WTC11 (cell line): ENCODE results near the gene MBD6. TPM values are rescaled to one million over a fixed set of nuclear protein-coding genes. Genes with fewer than 3 reads are reported as not detected.

ENCODE experiments used
- ATAC-seq: fragments of 200-7000 bp; cut with Tn5 transposase; 2 replicates; pipeline ENCODE4 v1.10.0; 2021; ENCODE audit warnings: mild to moderate bottlenecking, moderate library complexity
- CTCF ChIA-PET: fragments of 300-600 bp; sonication (Branson Sonifier 250); formaldehyde crosslinking; loops from one replicate; lab custom pipeline; 2021; ENCODE audit warnings: antibody characterized with exemption; lab: Charles Lee
- POLR2A ChIA-PET: fragments of 350-600 bp; sonication (Branson Sonifier 250); formaldehyde crosslinking; loops from one replicate; lab custom pipeline; 2021; ENCODE audit warnings: antibody characterized with exemption; lab: Charles Lee
- DNase-seq: peaks from one replicate; pipeline ENCODE4 v3.0.0; 2021; ENCODE audit warnings: low spot score
- H3K27ac Mint-ChIP-seq: 2 replicates; pipeline ENCODE4 v1.8.0; 2021; ENCODE audit warnings: mixed read lengths
- H3K27me3 Mint-ChIP-seq: 2 replicates; pipeline ENCODE4 v1.8.0; 2021; ENCODE audit warnings: low read depth, mild to moderate bottlenecking, moderate library complexity, mixed read lengths
- H3K36me3 Mint-ChIP-seq: 2 replicates; pipeline ENCODE4 v1.8.0; 2021; ENCODE audit warnings: mixed read lengths
- H3K4me1 Mint-ChIP-seq: 2 replicates; pipeline ENCODE4 v1.8.0; 2022; ENCODE audit warnings: mixed read lengths
- H3K4me3 Mint-ChIP-seq: 2 replicates; pipeline ENCODE4 v1.8.0; 2021; ENCODE audit warnings: mild to moderate bottlenecking, moderate library complexity, mixed read lengths
- H3K9me3 Mint-ChIP-seq: 2 replicates; pipeline ENCODE4 v1.8.0; 2021; ENCODE audit warnings: mixed read lengths
- AR ChIP-seq: fragments of 250-450 bp; sonication (Bioruptor Pico); IDR thresholded peaks from 2 replicates; pipeline ENCODE4 v1.9.0; 2021; ENCODE audit warnings: mild to moderate bottlenecking
- ARID4B ChIP-seq: sonication (generic); formaldehyde crosslinking; IDR thresholded peaks from 2 replicates; pipeline ENCODE4 v1.8.0; 2023; ENCODE audit warnings: missing genetic modification reagents, mild to moderate bottlenecking, borderline replicate concordance
- CDX4 ChIP-seq: fragments of 250-450 bp; sonication (Bioruptor Pico); IDR thresholded peaks from 2 replicates; pipeline ENCODE4 v1.9.0; 2021; ENCODE audit warnings: moderate library complexity, mild to moderate bottlenecking, inconsistent platforms, borderline replicate concordance
- ETV6 ChIP-seq: sonication (generic); formaldehyde crosslinking; IDR thresholded peaks from 2 replicates; pipeline ENCODE4 v1.8.1; 2022; ENCODE audit warnings: mild to moderate bottlenecking, missing genetic modification reagents
- GABPB1 ChIP-seq: sonication (generic); formaldehyde crosslinking; IDR thresholded peaks from 2 replicates; pipeline ENCODE4 v1.8.1; 2023; ENCODE audit warnings: mild to moderate bottlenecking, missing genetic modification reagents
- GRHL2 ChIP-seq: fragments of 250-450 bp; sonication (Bioruptor Pico); IDR thresholded peaks from 2 replicates; pipeline ENCODE4 v1.8.0; 2022; ENCODE audit warnings: mild to moderate bottlenecking, moderate library complexity; ENCODE audit not compliant: insufficient replicate concordance, severe bottlenecking
- KAT7 ChIP-seq: sonication (generic); formaldehyde crosslinking; IDR thresholded peaks from 2 replicates; pipeline ENCODE4 v1.8.1; 2023; ENCODE audit warnings: missing genetic modification reagents, mild to moderate bottlenecking, borderline replicate concordance
- MLX ChIP-seq: sonication (generic); formaldehyde crosslinking; IDR thresholded peaks from 2 replicates; pipeline ENCODE4 v1.8.1; 2023; ENCODE audit warnings: mild to moderate bottlenecking, missing genetic modification reagents, moderate library complexity
- MXD4 ChIP-seq: fragments of 250-450 bp; sonication (Bioruptor Pico); IDR thresholded peaks from 2 replicates; pipeline ENCODE4 v1.8.0; 2021; ENCODE audit warnings: mild to moderate bottlenecking, moderate library complexity, borderline replicate concordance
- MYBL2 ChIP-seq: sonication (generic); formaldehyde crosslinking; IDR thresholded peaks from 2 replicates; pipeline ENCODE4 v1.8.1; 2023; ENCODE audit warnings: mild to moderate bottlenecking, moderate library complexity, missing genetic modification reagents
- NFATC4 ChIP-seq: fragments of 250-450 bp; sonication (Bioruptor Pico); IDR thresholded peaks from 2 replicates; pipeline ENCODE4 v1.9.0; 2021; ENCODE audit warnings: mild to moderate bottlenecking
- NFYB ChIP-seq: sonication (generic); formaldehyde crosslinking; conservative IDR thresholded peaks from 2 replicates; pipeline ENCODE4 v1.8.0; 2022; ENCODE audit warnings: low read depth, missing genetic modification reagents
- OVOL2 ChIP-seq: fragments of 250-450 bp; sonication (Bioruptor Pico); IDR thresholded peaks from 2 replicates; pipeline ENCODE4 v1.9.0; 2021; ENCODE audit warnings: mild to moderate bottlenecking, borderline replicate concordance
- PRRX2 ChIP-seq: fragments of 250-450 bp; sonication (Bioruptor Pico); IDR thresholded peaks from 2 replicates; pipeline ENCODE4 v1.8.0; 2021; ENCODE audit warnings: mild to moderate bottlenecking
- RELA ChIP-seq: sonication (generic); formaldehyde crosslinking; IDR thresholded peaks from 2 replicates; pipeline ENCODE4 v1.8.1; 2022; ENCODE audit warnings: missing genetic modification reagents, mild to moderate bottlenecking, borderline replicate concordance
- SOX15 ChIP-seq: fragments of 250-450 bp; sonication (Bioruptor Pico); IDR thresholded peaks from 2 replicates; pipeline ENCODE4 v1.9.0; 2021; ENCODE audit warnings: mild to moderate bottlenecking
- SP1 ChIP-seq: sonication (generic); formaldehyde crosslinking; conservative IDR thresholded peaks from 2 replicates; pipeline ENCODE4 v1.8.1; 2022; ENCODE audit warnings: missing genetic modification reagents
- USF1 ChIP-seq: sonication (generic); formaldehyde crosslinking; IDR thresholded peaks from 2 replicates; pipeline ENCODE4 v1.8.0; 2022; ENCODE audit warnings: mild to moderate bottlenecking, missing genetic modification reagents
- ZNF317 ChIP-seq: sonication (generic); formaldehyde crosslinking; IDR thresholded peaks from 2 replicates; pipeline ENCODE4 v1.8.1; 2023; ENCODE audit warnings: low read depth, mild to moderate bottlenecking, moderate library complexity, missing genetic modification reagents, borderline replicate concordance
- ZNF396 ChIP-seq: fragments of 250-450 bp; sonication (Bioruptor Pico); IDR thresholded peaks from 2 replicates; pipeline ENCODE4 v1.8.0; 2021; ENCODE audit warnings: mild to moderate bottlenecking, moderate library complexity, borderline replicate concordance
- total RNA-seq: library from RNA; stranded (reverse); gene quantifications from 3 replicates; pipeline ENCODE4 v1.2.3, GENCODE V29; 2021
- TF ChIP-seq, protein P1 (sequence below): sonication (generic); formaldehyde crosslinking; IDR thresholded peaks from 2 replicates; pipeline ENCODE4 v1.8.0; 2022; ENCODE audit warnings: mild to moderate bottlenecking, missing genetic modification reagents

The MBD6 gene
- total RNA-seq, 1 experiment from 2014 or later: 46.3 TPM

GRCh38 chr12:57549203-57549908, 26.7 kb downstream of the MBD6 start:
- Mint-ChIP-seq H3K4me3 (peak overlapping the region; percentile 79), H3K27me3 (peaks cover 24% of the 10 kb centered on the region), H3K4me1 (peaks cover 49% of the 10 kb centered on the region), H3K9me3 (no peaks in the 10 kb centered on the region), H3K27ac (peak overlapping the region; percentile 10), H3K36me3 (0 out of 2 replicates have a peak, but pooled peaks cover 2% of the 10 kb centered on the region)
- DNase-seq (no peak), ATAC-seq (peak; percentile 5)
- ChIA-PET CTCF (no interaction called here), POLR2A (no interaction called here)
- TF ChIP-seq MXD4 (no peak), CDX4 (CRISPR knock-in tag) (no peak), ARID4B (CRISPR knock-in tag) (no peak), ZNF396 (CRISPR knock-in tag) (no peak), NFATC4 (CRISPR knock-in tag) (no peak), SP1 (CRISPR knock-in tag) (no peak)

DNA sequence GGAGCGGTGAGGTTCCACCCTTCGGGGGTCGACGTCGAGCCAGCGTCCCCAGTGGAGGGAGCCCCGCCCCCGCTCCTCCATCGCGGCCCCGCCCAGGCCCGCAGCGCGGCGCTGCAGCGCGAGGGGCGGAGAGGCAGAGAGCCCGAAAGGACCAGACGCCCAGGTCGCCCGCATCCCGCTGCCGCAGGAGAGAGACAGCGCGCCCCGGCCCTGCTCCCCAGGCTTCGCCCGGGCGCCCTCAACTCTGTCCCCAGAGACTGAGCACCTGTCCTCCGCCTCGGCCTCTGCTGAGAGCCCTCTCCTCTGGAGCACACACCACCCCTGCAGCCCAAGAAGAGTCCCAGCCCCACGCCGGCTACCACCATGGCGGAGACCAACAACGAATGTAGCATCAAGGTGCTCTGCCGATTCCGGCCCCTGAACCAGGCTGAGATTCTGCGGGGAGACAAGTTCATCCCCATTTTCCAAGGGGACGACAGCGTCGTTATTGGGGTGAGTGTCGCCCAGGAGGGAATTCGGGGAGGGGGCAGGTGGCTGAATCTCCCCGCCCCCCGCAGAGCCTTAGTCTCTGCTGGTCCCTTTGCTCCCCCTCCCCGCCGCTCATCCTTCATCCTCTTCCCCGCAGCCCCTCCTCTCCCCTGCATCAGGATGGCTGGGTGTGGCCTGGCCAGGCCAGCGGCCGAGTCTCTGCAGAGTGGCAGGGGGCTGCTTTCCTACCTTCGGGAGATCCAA, 27.5 kb downstream of the MBD6 start, which contains the start of gene KIF5A:
Gene KIF5A, plus strand, starts transcription at position 136 of the 732 bp plus-strand sequence. Its CDS starts 228 bp downstream, at position 364.
- peak; percentile 80 for DNase-seq
- Mint-ChIP-seq H3K9me3 (no peaks in the 10 kb centered on the region), H3K27ac (peak within 1 kb of the TSS; percentile 10), H3K36me3 (0 out of 2 replicates have a peak, but pooled peaks cover 2% of the 10 kb centered on the region), H3K4me3 (peak within 1 kb of the TSS; percentile 79), H3K4me1 (peaks cover 46% of the 10 kb centered on the region), H3K27me3 (peaks cover 24% of the 10 kb centered on the region)
- peak; percentile 67 for ATAC-seq
- CTCF ChIA-PET: no interaction called here
- POLR2A ChIA-PET: no interaction called here
- TF ChIP-seq SOX15 (CRISPR knock-in tag) (no peak), USF1 (CRISPR knock-in tag) (no peak), OVOL2 (CRISPR knock-in tag) (no peak), MYBL2 (CRISPR knock-in tag) (peak; percentile 48; the same call in 1 of the 2 replicates), PRRX2 (no peak), GABPB1 (CRISPR knock-in tag) (no peak), NFYB (0 out of 2 replicates have a peak, but pooled peaks have one; percentile 20), GRHL2 (CRISPR knock-in tag) (no peak), ZNF317 (CRISPR knock-in tag) (no peak), KAT7 (CRISPR knock-in tag) (no peak), AR (CRISPR knock-in tag) (no peak), RELA (no peak), ETV6 (CRISPR knock-in tag) (no peak), MLX (CRISPR knock-in tag) (0 out of 2 replicates have a peak, but pooled peaks have one; percentile 60)
- TF ChIP-seq, protein P1, sequence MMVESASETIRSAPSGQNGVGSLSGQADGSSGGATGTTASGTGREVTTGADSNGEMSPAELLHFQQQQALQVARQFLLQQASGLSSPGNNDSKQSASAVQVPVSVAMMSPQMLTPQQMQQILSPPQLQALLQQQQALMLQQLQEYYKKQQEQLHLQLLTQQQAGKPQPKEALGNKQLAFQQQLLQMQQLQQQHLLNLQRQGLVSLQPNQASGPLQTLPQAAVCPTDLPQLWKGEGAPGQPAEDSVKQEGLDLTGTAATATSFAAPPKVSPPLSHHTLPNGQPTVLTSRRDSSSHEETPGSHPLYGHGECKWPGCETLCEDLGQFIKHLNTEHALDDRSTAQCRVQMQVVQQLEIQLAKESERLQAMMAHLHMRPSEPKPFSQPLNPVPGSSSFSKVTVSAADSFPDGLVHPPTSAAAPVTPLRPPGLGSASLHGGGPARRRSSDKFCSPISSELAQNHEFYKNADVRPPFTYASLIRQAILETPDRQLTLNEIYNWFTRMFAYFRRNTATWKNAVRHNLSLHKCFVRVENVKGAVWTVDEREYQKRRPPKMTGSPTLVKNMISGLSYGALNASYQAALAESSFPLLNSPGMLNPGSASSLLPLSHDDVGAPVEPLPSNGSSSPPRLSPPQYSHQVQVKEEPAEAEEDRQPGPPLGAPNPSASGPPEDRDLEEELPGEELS: peak; percentile 41; the same call in 1 of the 2 replicates
